ENCODE data around the gene TAF4B. TPM values are rescaled to one million over a fixed set of nuclear protein-coding genes. Genes with fewer than 3 reads are reported as not detected.

The TAF4B gene
- total RNA-seq, 1 experiment from 2014 or later = 15.2 TPM

- CTCF ChIA-PET = interaction anchor here (1.2 to 1.4 kb wide), 2 partner anchors 19 to 44 kb away, joined by 3 read pairs; no protein-coding TSS in a partner anchor
- no peak for DNase-seq (ENCODE audit: low spot score)
These were observed 198.3 kb downstream of the TAF4B start for GRCh38 chr18:26424428-26425147.

GRCh38 chr18:26425148-26425531, 198.9 kb downstream of the TAF4B start:
- Mint-ChIP-seq H3K36me3 (no peaks in the 10 kb centered on the region), H3K27ac (no peak overlapping the region), H3K4me1 (peaks cover 19% of the 10 kb centered on the region), H3K27me3 (ENCODE audit: low read depth) (no peaks in the 10 kb centered on the region), H3K4me3 (no peak overlapping the region), H3K9me3 (no peaks in the 10 kb centered on the region)
- ChIA-PET POLR2A (no interaction called here), CTCF (interaction anchor here (1.2 kb wide), 1 partner anchor 44 kb away, joined by 3 read pairs; no protein-coding TSS in a partner anchor)
- DNase-seq (ENCODE audit: low spot score) = no peak
- ATAC-seq = no peak
- TF ChIP-seq ZNF317 (CRISPR knock-in tag; IDR thresholded peaks at IDR 0.05; ENCODE audit: borderline replicate concordance, low read depth) (no peak), E2F1 (CRISPR knock-in tag; IDR thresholded peaks at IDR 0.05) (no peak), ZBTB43 (CRISPR knock-in tag; IDR thresholded peaks at IDR 0.05) (no peak), ZNF263 (CRISPR knock-in tag; IDR thresholded peaks at IDR 0.05; ENCODE audit: low read depth) (no peak), SMAD4 (CRISPR knock-in tag; IDR thresholded peaks at IDR 0.05) (no peak), ZNF219 (CRISPR knock-in tag; IDR thresholded peaks at IDR 0.05; ENCODE audit: borderline replicate concordance) (no peak), NFE2L1 (CRISPR knock-in tag; IDR thresholded peaks at IDR 0.05) (no peak), EMX1 (CRISPR knock-in tag; IDR thresholded peaks at IDR 0.05) (no peak), SP1 (CRISPR knock-in tag; conservative IDR thresholded peaks at IDR 0.05) (no peak), CREB1 (CRISPR knock-in tag; IDR thresholded peaks at IDR 0.05) (no peak), E2F5 (CRISPR knock-in tag; IDR thresholded peaks at IDR 0.05) (no peak), MAX (CRISPR knock-in tag; IDR thresholded peaks at IDR 0.05) (no peak), HMGA2 (CRISPR knock-in tag; IDR thresholded peaks at IDR 0.05) (no peak)

More at GRCh38 chr18:26424428-26425147, 198.3 kb downstream of the TAF4B start:
- POLR2A ChIA-PET = no interaction called here
- Mint-ChIP-seq H3K4me3 (no peak overlapping the region), H3K36me3 (no peaks in the 10 kb centered on the region), H3K9me3 (no peaks in the 10 kb centered on the region), H3K27me3 (ENCODE audit: low read depth) (no peaks in the 10 kb centered on the region), H3K27ac (no peak overlapping the region), H3K4me1 (peaks cover 16% of the 10 kb centered on the region)
- no peak for ATAC-seq
- no peak for TF ChIP-seq ELF4 (CRISPR knock-in tag; IDR thresholded peaks at IDR 0.05; ENCODE audit: low read depth)
- TF ChIP-seq TEAD4 (CRISPR knock-in tag; IDR thresholded peaks at IDR 0.05) = no peak
- TF ChIP-seq TP53 (CRISPR knock-in tag; IDR thresholded peaks at IDR 0.05) = no peak
- TF ChIP-seq CTCF (IDR thresholded peaks at IDR 0.05) = no peak
- no peak for TF ChIP-seq MAX (CRISPR knock-in tag; IDR thresholded peaks at IDR 0.05)
- no peak for TF ChIP-seq EMX1 (CRISPR knock-in tag; IDR thresholded peaks at IDR 0.05)
- TF ChIP-seq PRDM15 (CRISPR knock-in tag; IDR thresholded peaks at IDR 0.05) = no peak
- TF ChIP-seq ZNF219 (CRISPR knock-in tag; IDR thresholded peaks at IDR 0.05; ENCODE audit: borderline replicate concordance) = no peak
- TF ChIP-seq JAZF1 (CRISPR knock-in tag; IDR thresholded peaks at IDR 0.05) = no peak

Data from WTC11 (cell line).